VCaP (cell line): ENCODE data around the gene ARHGDIG.

Source experiments
- H3K27ac ChIP-seq: fragments of 450-650 bp; 2 replicates; pipeline ENCODE4 v1.5.1; 2017
- TF ChIP-seq, protein P1 (sequence below): fragments of 450-650 bp; conservative IDR thresholded peaks from 2 replicates; pipeline ENCODE4 v1.5.1; 2017; ENCODE audit warnings: mild to moderate bottlenecking, moderate library complexity

The ARHGDIG gene

DNA sequence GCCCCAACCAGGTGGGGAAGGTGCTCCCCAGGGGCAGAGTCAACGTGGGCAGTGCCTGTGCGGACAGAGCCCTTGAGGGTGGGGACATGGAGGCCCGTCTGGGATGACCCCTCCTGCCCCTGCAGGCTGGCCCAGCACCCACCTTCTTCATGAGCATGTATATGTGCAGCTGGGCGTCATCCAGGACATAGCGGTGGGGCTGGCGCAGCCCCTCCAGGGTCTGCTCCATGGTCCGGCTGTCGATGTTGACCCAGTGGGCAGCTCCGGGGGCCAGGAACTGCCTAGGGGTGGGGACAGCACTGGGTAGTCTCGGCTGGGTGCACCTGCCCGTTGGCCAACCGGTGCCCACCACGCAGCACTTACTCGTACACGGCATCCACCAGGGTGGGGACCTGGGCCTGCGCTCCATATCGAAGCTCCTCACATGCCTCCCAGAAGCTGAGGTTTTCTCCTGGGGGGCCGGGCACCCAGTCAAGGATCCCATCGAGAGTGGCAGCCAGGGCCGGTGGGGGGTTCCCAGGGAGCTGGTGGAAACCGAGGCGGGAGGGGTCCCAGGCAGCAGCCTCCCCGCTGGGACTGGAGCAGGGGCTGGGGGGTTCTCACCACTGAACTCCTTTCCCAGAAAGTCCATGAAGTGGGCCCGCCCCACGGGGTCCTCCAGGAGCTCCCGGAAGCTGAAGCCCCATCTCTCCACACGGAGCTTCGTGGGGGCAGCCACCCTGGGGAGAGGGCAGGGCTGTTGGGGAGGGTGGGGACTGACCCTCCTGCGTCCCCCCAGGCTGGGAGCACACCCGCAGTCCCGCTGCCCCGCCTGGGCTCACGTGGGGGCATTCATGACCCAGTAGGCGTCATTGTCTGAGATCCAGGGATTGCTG, 9.8 kb upstream of the ARHGDIG start:
- TF ChIP-seq, protein P1, sequence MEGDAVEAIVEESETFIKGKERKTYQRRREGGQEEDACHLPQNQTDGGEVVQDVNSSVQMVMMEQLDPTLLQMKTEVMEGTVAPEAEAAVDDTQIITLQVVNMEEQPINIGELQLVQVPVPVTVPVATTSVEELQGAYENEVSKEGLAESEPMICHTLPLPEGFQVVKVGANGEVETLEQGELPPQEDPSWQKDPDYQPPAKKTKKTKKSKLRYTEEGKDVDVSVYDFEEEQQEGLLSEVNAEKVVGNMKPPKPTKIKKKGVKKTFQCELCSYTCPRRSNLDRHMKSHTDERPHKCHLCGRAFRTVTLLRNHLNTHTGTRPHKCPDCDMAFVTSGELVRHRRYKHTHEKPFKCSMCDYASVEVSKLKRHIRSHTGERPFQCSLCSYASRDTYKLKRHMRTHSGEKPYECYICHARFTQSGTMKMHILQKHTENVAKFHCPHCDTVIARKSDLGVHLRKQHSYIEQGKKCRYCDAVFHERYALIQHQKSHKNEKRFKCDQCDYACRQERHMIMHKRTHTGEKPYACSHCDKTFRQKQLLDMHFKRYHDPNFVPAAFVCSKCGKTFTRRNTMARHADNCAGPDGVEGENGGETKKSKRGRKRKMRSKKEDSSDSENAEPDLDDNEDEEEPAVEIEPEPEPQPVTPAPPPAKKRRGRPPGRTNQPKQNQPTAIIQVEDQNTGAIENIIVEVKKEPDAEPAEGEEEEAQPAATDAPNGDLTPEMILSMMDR = no peak
- H3K27ac ChIP-seq = no peak overlapping the region

DNA sequence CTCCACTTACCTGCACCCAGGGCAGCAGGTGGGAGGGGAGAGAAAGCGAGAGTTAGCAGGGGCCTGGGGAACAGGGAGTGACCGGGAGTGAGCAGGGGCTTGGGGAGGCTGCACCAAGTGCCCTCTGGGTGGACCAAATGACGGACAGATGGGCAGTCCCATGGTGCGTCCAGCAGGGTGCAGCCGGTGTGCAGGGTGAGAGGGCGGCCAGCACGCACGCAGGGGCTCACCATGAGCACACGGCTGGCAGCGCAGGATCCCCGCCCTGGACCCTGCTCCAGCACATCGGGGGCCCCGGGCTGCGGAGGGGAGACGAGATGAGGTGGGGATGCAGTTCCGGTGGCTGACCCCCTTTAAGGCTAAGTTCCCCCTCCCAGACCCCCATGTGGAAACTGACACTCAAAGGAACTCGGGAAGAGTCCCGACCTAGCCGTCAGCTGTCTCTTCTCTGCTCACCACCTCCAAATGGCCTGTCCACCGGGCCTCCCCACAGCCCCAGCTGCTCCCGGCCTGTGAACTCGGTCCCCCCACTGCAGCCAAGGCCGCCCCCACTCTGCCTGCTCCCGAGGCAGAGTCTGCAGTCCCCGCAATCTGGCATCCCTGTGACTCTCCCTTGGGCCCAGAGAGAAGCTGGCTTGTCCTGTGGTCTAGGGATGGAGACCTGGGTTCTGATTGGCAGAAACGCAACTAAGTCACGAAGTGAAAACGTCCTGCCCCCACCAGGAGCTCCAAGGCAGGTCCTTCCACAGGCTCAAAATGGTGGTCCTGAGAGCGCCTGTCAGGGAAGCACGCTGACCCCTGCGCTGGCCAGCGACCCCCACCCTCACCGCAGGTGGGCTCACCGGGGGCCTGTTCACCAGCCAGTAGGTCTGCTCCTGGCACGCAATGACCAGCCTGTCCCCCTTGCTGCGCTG, 7.5 kb upstream of the ARHGDIG start:
- H3K27ac ChIP-seq = no peak overlapping the region
- TF ChIP-seq, protein P1 = no peak

DNA sequence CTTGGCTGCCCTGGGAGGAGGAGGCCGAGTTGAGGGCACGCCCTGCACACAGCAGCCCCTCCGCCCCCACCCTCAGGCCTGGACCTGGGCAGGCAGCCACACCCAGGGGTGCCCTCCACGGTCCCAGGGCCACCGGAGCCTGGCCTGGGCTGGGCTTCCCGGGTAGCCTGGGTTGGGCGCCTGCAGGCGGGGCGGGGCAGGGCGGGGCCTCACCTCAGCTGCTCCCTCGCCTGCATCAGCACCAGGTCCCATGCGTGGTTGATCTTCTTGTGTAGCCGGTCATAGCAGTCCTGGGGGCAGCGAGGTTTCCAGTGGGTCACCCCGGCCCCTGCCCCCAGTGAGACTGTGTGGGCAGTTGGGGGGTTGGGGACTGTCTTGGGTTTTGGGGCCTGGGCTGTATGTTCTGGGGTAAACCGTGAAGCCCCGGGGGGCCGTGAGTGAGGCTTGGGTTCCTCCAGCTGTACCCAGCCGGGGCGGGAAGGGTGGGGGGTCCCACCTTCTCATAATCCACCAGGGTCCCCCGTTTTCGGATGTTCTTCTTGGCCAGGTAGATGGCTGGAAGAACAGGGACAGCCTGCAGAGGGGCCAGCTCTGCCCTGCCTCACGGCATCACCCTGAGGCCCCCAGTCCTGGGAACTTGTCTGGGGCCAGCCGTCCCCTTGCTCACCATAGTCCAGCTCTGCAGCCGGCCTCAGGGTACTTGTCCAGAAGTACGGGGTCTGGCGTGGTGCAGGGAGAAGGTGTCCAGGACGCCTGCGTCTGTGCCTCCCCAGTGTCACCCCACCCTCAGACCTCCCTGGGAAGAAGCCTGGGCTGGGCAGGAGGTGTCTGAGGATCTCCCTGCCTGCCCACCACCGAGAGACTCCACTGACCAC, 6.6 kb upstream of the ARHGDIG start:
- TF ChIP-seq, protein P1 = no peak
- H3K27ac ChIP-seq = peak overlapping the region; percentile 71; the same call in 1 of the 2 replicates

DNA sequence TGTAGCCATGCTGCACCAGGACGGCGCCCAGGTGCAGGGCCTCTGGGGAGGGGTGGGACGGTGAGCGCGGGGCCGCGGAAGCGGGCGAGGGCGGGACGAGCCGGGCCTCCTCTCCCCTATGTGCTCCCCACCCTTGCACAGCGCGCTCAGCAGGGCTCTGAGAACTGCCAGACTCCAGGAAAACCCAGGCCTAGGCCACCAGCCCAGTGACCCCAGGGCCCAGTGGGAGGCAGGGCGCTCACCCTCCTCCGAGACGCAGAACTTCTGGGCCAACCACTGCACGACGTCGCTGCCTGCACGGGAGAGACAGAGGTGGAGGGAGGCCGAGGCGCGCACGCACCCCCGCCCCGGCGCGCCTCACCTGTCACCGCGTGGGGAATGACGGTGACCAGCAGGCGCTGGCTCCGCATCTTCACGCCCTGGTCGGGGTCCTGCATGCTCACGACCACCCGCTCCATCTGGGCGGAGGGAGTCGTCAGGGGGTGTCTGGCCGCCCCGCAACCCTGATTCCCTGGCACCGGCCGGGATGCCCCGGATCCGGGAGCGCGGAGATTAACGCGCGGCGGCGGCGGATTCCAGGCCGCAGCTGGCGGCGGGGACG, 5.2 kb upstream of the ARHGDIG start:
- TF ChIP-seq, protein P1 = no peak
- peak overlapping the region; percentile 71 for H3K27ac ChIP-seq

DNA sequence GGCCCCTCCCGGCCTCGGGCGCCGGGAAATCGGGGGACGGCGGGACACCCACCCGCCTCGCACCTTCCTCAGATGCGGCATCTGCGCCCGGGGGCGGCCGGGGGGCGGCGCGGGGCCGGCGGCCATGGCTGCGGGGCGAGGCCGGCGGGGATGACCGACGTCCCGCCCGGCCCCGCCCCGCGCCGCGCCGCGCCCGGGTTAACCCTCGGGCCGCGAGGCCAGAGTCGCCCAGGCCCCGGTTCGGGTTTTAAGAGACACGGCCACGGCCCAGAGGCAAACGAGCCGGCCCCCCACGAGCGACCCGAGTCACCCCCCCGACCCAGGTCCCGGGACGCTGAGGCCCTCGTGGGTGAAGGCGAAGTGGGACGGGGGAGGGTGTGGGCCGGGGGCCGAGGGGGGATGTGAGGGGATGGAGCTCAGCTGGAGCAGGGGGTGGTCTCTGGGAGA, 4.6 kb upstream of the ARHGDIG start, which contains the start of gene RGS11:
RGS11 (minus strand) TSS at position 159 of the 447 bp plus-strand sequence; CDS start at position 126, 33 bp downstream.
- TF ChIP-seq, protein P1 = no peak
- H3K27ac ChIP-seq = peak within 1 kb of the TSS; percentile 71

DNA sequence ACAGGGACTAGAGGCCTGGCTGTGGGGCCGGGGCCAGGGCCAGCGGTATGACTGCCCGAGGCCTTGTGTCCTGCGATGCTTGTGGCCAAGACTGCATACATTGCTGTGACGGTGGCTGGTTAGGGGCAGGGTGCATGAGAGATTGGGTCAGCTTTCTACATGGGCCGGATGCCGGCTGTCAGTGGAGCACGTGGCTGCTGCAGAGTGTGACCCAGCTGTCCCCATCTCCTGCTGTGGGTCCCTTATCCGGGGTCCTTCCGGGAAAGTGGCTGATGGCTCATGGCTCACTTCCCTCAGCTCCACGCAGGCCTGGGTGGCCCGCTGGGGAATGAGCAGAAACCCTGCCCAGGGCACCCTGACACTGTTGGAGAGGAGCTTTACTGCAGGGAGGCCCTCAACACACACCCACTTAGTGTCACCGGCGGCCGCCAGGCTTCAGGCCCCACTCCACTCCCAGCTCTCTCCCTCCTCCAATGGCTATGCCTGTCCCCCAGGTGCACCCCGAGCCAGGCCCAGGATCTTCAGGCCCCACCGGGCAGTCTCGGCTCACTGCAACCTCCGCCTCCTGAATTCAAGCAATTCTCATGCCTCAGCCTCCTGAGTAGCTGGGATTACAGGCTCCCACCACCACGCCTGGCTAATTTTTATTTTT, 3.8 kb upstream of the ARHGDIG start:
- TF ChIP-seq, protein P1 = no peak
- H3K27ac ChIP-seq = no peak overlapping the region
